RWPE2 (cell line): Measurements from ENCODE around the gene ZMIZ1.
A peak's percentile ranks its signal among the peaks of the same experiment; 100 is the strongest.

Source experiments
- ATAC-seq: fragments of 200-7000 bp; cut with Tn5 transposase; 3 replicates; pipeline ENCODE4 v1.9.1; 2021; ENCODE audit warnings: low read depth
- DNase-seq: peaks from one replicate; pipeline ENCODE4 v3.0.0-alpha.2; 2020; ENCODE audit warnings: low spot score
- H3K27ac ChIP-seq: fragments of 450-650 bp; 2 replicates; pipeline ENCODE4 v1.5.1; 2017; ENCODE audit warnings: mild to moderate bottlenecking; ENCODE audit not compliant: poor library complexity, severe bottlenecking
- H3K27me3 ChIP-seq: fragments of 250-450 bp; sonication (Bioruptor Pico); 2 replicates; pipeline ENCODE4 v1.5.1; 2021; ENCODE audit warnings: mild to moderate bottlenecking, moderate library complexity; ENCODE audit not compliant: insufficient read depth, poor library complexity, severe bottlenecking
- H3K36me3 ChIP-seq: fragments of 250-450 bp; sonication (Bioruptor Pico); 2 replicates; pipeline ENCODE4 v1.5.1; 2020; ENCODE audit warnings: low read depth, mild to moderate bottlenecking, moderate library complexity
- H3K4me1 ChIP-seq: fragments of 250-450 bp; sonication (Bioruptor Pico); 2 replicates; pipeline ENCODE4 v1.5.1; 2021; ENCODE audit warnings: mild to moderate bottlenecking, moderate library complexity; ENCODE audit not compliant: insufficient read depth, poor library complexity, severe bottlenecking
- H3K4me3 ChIP-seq: fragments of 250-450 bp; sonication (Bioruptor Pico); 2 replicates; pipeline ENCODE4 v1.5.1; 2021; ENCODE audit warnings: mild to moderate bottlenecking, moderate library complexity; ENCODE audit not compliant: severe bottlenecking
- H3K9me3 ChIP-seq: fragments of 250-450 bp; sonication (Bioruptor Pico); 2 replicates; pipeline ENCODE4 v1.5.1; 2021; ENCODE audit warnings: mild to moderate bottlenecking, moderate library complexity; ENCODE audit not compliant: severe bottlenecking
- TF ChIP-seq, protein P1 (sequence below): fragments of 450-650 bp; IDR thresholded peaks from one replicate; pipeline ENCODE4 v1.5.1; 2017; ENCODE audit warnings: mild to moderate bottlenecking, moderate library complexity; ENCODE audit not compliant: poor library complexity, severe bottlenecking

Gene ZMIZ1

DNA sequence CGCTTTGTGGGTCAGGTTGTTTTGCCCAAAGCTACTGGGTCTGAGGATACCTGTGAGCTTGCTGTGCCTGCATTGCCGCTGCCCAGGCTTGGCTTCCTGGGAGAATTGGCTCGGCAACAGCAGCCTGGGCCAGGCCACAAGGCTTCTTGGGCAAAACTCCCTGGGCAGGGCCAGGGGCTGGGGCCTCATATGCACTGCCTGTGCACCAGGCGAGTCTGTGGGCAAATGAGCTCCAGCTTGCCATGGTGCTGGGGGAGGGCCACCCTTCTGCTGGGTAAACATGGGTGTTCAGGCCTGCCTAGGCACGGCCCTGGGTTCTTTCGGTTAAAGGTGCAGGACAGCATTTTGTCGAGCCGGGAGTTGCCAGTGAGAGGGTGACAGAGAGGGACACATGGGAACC, 19.4 kb downstream of the ZMIZ1 start:
- Histone ChIP-seq H3K27me3 (no peaks in the 10 kb centered on the region), H3K27ac (peak overlapping the region; percentile 5), H3K9me3 (no peaks in the 10 kb centered on the region), H3K36me3 (no peaks in the 10 kb centered on the region), H3K4me3 (no peak overlapping the region), H3K4me1 (peaks cover 31% of the 10 kb centered on the region)
- ATAC-seq (peak; percentile 58), DNase-seq (no peak)
- TF ChIP-seq, protein P1, sequence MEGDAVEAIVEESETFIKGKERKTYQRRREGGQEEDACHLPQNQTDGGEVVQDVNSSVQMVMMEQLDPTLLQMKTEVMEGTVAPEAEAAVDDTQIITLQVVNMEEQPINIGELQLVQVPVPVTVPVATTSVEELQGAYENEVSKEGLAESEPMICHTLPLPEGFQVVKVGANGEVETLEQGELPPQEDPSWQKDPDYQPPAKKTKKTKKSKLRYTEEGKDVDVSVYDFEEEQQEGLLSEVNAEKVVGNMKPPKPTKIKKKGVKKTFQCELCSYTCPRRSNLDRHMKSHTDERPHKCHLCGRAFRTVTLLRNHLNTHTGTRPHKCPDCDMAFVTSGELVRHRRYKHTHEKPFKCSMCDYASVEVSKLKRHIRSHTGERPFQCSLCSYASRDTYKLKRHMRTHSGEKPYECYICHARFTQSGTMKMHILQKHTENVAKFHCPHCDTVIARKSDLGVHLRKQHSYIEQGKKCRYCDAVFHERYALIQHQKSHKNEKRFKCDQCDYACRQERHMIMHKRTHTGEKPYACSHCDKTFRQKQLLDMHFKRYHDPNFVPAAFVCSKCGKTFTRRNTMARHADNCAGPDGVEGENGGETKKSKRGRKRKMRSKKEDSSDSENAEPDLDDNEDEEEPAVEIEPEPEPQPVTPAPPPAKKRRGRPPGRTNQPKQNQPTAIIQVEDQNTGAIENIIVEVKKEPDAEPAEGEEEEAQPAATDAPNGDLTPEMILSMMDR, result no peak

DNA sequence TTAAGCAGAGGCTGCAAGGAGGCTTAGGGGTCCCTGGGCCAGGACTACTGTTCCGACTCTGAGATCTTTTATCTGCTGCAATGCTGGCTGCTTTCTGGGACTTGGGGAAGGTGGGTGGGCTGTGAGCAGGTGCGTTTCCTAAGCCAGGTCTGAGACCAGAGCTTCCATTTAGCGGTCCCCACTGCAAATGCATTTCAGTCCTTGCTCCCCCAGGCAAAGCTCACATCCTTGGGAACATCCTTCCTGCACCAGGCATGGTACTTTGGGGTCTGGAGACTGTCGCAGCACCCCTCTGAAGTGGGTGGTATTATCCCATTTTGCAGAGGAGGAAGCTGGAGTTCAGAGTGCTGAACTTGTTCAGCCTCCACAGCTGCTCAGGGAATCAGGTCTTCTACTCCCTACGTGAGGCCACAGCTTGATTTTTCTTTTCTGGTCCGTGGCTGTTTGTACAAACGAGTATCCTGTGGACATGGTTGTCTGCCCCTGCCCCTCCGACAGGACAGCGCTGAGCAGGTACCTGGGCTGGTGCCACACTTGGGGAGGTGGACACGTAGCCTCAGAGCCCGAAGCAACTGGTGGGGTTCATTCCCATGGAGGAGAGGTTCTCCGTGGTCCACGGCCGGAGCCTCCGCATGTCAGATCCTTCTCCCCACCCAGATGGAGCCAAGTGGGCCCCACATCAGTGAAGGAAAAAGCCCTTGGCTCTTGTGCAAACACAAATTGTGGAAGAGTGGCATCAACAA, 20.0 kb downstream of the ZMIZ1 start:
- H3K36me3 ChIP-seq, result no peaks in the 10 kb centered on the region
- ATAC-seq (no peak), DNase-seq (no peak)
- TF ChIP-seq, protein P1, result no peak
- no peaks in the 10 kb centered on the region for H3K27me3 ChIP-seq
- H3K27ac ChIP-seq, result no peak overlapping the region
- H3K4me3 ChIP-seq, result no peak overlapping the region
- no peaks in the 10 kb centered on the region for H3K9me3 ChIP-seq
- peaks cover 25% of the 10 kb centered on the region for H3K4me1 ChIP-seq

DNA sequence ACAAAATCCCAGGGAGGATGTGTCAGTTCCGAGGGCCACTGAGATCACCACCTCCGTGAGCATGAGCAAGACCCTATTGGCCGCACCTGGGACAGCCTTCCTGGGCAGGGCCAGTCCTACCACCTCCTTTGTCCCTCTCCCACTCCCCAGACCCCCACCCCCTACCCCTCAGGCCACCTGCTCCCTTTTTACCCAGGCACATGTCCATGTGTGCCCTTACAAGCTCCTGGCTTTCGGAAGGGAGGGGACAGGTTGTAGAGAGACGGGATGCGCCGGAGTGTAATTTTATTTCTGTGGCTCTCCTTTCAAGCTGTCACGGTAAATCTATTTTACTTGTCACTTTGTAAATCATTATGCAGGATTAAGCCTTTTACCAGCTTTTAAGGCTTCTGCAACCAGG, 20.9 kb downstream of the ZMIZ1 start:
- H3K27me3 ChIP-seq, result no peaks in the 10 kb centered on the region
- no peaks in the 10 kb centered on the region for H3K36me3 ChIP-seq
- H3K4me3 ChIP-seq, result no peak overlapping the region
- DNase-seq (no peak), ATAC-seq (no peak)
- no peak overlapping the region for H3K27ac ChIP-seq
- H3K9me3 ChIP-seq, result no peaks in the 10 kb centered on the region
- peaks cover 17% of the 10 kb centered on the region for H3K4me1 ChIP-seq
- TF ChIP-seq, protein P1, result no peak

DNA sequence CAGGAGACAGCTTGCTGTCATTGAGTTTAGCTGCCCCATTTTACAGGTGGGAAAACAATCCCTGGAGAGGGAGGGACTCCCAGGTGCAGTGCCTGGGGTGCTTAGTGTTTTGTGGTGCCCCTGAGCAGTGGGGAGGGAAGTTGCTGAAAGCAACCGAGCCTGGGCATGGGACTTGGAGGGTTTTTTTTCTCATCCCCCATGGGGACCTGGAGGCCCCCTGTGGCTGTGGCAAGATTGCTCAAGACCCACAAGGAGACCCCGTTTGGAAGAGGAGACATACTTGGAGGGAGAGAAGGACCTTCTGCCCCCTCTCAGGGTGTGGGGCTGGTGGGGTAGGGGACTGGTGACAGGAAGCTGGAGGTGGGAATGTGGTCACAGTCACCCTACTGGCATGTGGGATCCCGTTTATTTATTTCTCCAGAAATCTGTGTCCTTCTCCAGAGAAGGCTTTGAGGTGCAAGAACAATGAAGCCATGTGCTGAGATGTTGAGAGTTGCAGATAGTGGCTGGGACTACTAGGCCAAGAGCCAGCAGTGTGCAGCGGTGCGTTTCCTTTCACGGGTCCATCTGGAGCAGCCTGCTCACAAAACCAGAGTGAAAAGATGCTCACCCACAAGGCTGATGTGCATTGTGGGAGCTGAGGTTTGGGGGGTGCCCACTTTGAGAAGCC, 21.5 kb downstream of the ZMIZ1 start:
- H3K27ac ChIP-seq, result no peak overlapping the region
- H3K36me3 ChIP-seq, result peaks cover under 1% of the 10 kb centered on the region; the same call in 1 of the 2 replicates
- TF ChIP-seq, protein P1, result no peak
- no peak for DNase-seq
- H3K27me3 ChIP-seq, result no peaks in the 10 kb centered on the region
- no peak overlapping the region for H3K4me3 ChIP-seq
- no peaks in the 10 kb centered on the region for H3K9me3 ChIP-seq
- H3K4me1 ChIP-seq, result peaks cover 17% of the 10 kb centered on the region
- ATAC-seq, result no peak
